K562 (cell line): Measurements from ENCODE around the gene MAL. TPM values are rescaled to one million over a fixed set of nuclear protein-coding genes. Genes with fewer than 3 reads are reported as not detected.

Experiments
- ATAC-seq: fragments of 200-7000 bp; cut with Tn5 transposase; 3 replicates; pipeline ENCODE4 v1.9.1; 2020; ENCODE audit warnings: moderate library complexity
- BruUV-seq: library from RNA; stranded (reverse); fragments of 400-500 nt; replicated peaks from 2 replicates; lab custom pipeline; 2021; lab: Mats Ljungman, UMichigan
- CTCF ChIA-PET: fragments of 300-600 bp; formaldehyde crosslinking; extraction: SDS; loops from one replicate; lab custom pipeline; 2021; ENCODE audit warnings: low intra/inter-chr PET ratio; lab: Yijun Ruan, JAX
- POLR2A ChIA-PET: fragments of 300-600, 350-650 bp; sonication (Branson Sonifier 250); formaldehyde crosslinking; extraction: SDS; loops from one replicate; lab custom pipeline; 2021; ENCODE audit warnings: antibody characterized with exemption, inconsistent platforms; lab: Yijun Ruan, JAX
- DNase-seq, 4 experiments: peaks; one replicate each; pipeline versions ENCODE4 v3.0.0 to v3.0.0-alpha.2; 2011 to 2018; ENCODE audit warnings: low spot score in 3 of 4, mixed read lengths in 3 of 4; ENCODE audit errors: extremely low read depth in 1 of 4
- FAIRE-seq: peaks from 2 replicates; lab custom pipeline; 2011; peaks lifted over from hg19 to GRCh38; lab: Jason Lieb, UNC
- H2AFZ ChIP-seq: 2 replicates; pipeline ENCODE4 v1.6.0; 2011; ENCODE audit warnings: low read depth, low read length, control low read depth, inconsistent platforms
- H3K27ac ChIP-seq: fragments of 200-600 bp; 3 replicates; pipeline ENCODE4 v1.8.0; 2011; ENCODE audit warnings: low read depth, mild to moderate bottlenecking, control low read depth, inconsistent platforms, low read length, moderate library complexity, mixed read lengths; ENCODE audit errors: extremely low read depth
- H3K27me3 ChIP-seq, 2 experiments: fragments of 300-600 bp in 1 of 2; 2 replicates in 1 of 2; 3 replicates in 1 of 2; pipeline versions ENCODE4 v1.6.0 to v1.8.0; 2011; ENCODE audit warnings: inconsistent platforms in 2 of 2, low read length in 2 of 2, mild to moderate bottlenecking in 1 of 2, mixed read lengths in 1 of 2, moderate library complexity in 1 of 2; ENCODE audit not compliant: control insufficient read depth in 2 of 2, insufficient read depth in 2 of 2
- H3K36me3 ChIP-seq: fragments of 300-600 bp; 3 replicates; pipeline ENCODE4 v1.8.0; 2011; ENCODE audit warnings: mild to moderate bottlenecking, low read length, inconsistent platforms; ENCODE audit not compliant: control insufficient read depth, insufficient read depth
- H3K4me1 ChIP-seq, 2 experiments: fragments of 200-600 bp in 1 of 2; replicated peaks in 1 of 2; 2 replicates in 1 of 2; 3 replicates in 1 of 2; pipeline versions ENCODE4 v1.5.1 to v1.8.0; 2011; ENCODE audit warnings: inconsistent platforms in 2 of 2, low read length in 2 of 2, mild to moderate bottlenecking in 1 of 2, mixed read lengths in 1 of 2, moderate library complexity in 1 of 2; ENCODE audit not compliant: control insufficient read depth in 2 of 2, insufficient read depth in 2 of 2
- H3K4me2 ChIP-seq: 2 replicates; pipeline ENCODE4 v1.6.1; 2011; ENCODE audit warnings: low read length, control low read depth, inconsistent platforms, mixed read lengths; ENCODE audit not compliant: insufficient read depth
- H3K4me3 ChIP-seq: fragments of 200-600 bp; sonication (generic), shearing (Covaris generic); 2 replicates; pipeline ENCODE4 v1.5.1; 2016; ENCODE audit warnings: control low read depth, inconsistent platforms
- H3K79me2 ChIP-seq: fragments of 200-600 bp; 3 replicates; pipeline ENCODE4 v1.8.0; 2011; ENCODE audit warnings: low read length, inconsistent platforms; ENCODE audit not compliant: control insufficient read depth, insufficient read depth
- H3K9ac ChIP-seq, 2 experiments: 2 replicates each; pipeline versions ENCODE4 v1.6.0 to v1.6.1; 2011; ENCODE audit warnings: low read depth in 2 of 2, low read length in 2 of 2, control low read depth in 1 of 2, inconsistent platforms in 1 of 2, mild to moderate bottlenecking in 1 of 2, mixed read lengths in 1 of 2; ENCODE audit not compliant: insufficient read depth in 1 of 2
- H3K9me1 ChIP-seq: one replicate; pipeline ENCODE4 v1.6.0; 2011; ENCODE audit warnings: inconsistent platforms, mild to moderate bottlenecking, low read length, moderate library complexity; ENCODE audit not compliant: control insufficient read depth, insufficient read depth
- H3K9me3 ChIP-seq: replicated peaks from 2 replicates; pipeline ENCODE4 v1.5.1; 2011; ENCODE audit warnings: low read depth, low read length, inconsistent platforms; ENCODE audit not compliant: control insufficient read depth, insufficient read depth
- H4K20me1 ChIP-seq: replicated peaks from 2 replicates; pipeline ENCODE4 v1.6.1; 2011; ENCODE audit warnings: low read length, inconsistent platforms, mixed read lengths; ENCODE audit not compliant: control insufficient read depth, insufficient read depth
- ATF2 ChIP-seq: sonication (generic); formaldehyde crosslinking; IDR thresholded peaks from 2 replicates; pipeline ENCODE4 v1.8.1; 2022; ENCODE audit warnings: missing genetic modification reagents
- BHLHE40 ChIP-seq: IDR thresholded peaks from 2 replicates; pipeline ENCODE4 v1.6.1; 2011; ENCODE audit warnings: low read length, improper control_type of control experiment
- CHD4 ChIP-seq: fragments of 200-600 bp; sonication (generic); IDR thresholded peaks from 3 replicates; pipeline ENCODE4 v1.6.1; 2012; ENCODE audit warnings: low read depth, mild to moderate bottlenecking, mixed read lengths, low read length, inconsistent platforms; ENCODE audit not compliant: insufficient read depth, insufficient replicate concordance, poor library complexity, severe bottlenecking
- POLR2A ChIP-seq: fragments of 450-650 bp; conservative IDR thresholded peaks from 2 replicates; pipeline ENCODE4 v1.6.1; 2016
- STAT5A ChIP-seq: IDR thresholded peaks from 2 replicates; pipeline ENCODE4 v1.6.1; 2012; ENCODE audit warnings: low read length, inconsistent platforms, borderline replicate concordance
- XRCC5 ChIP-seq: fragments of 200-400 bp; formaldehyde crosslinking; IDR thresholded peaks from 2 replicates; pipeline ENCODE4 v1.6.1; 2017; ENCODE audit warnings: low read depth, mild to moderate bottlenecking, low read length
- ZBTB11 ChIP-seq, 3 experiments: fragments of 200-800 bp in 1 of 3; fragments of 250-450 bp in 1 of 3; fragments of 450-650 bp in 1 of 3; sonication (Bioruptor Pico) in 1 of 3; sonication (Bioruptor generic) in 1 of 3; formaldehyde crosslinking in 1 of 3; IDR thresholded peaks; 2 replicates each; pipeline versions ENCODE4 v1.6.1 to v1.8.0; 2016 to 2022; ENCODE audit warnings: mild to moderate bottlenecking in 2 of 3, missing genetic modification characterization in 2 of 3, missing compliant biosample characterization in 1 of 3, moderate library complexity in 1 of 3
- ZC3H8 ChIP-seq: fragments of 450-650 bp; IDR thresholded peaks from 2 replicates; pipeline ENCODE4 v1.6.1; 2017
- ZKSCAN1 ChIP-seq: fragments of 150-350 bp; IDR thresholded peaks from 2 replicates; pipeline ENCODE4 v1.6.1; 2016; ENCODE audit warnings: low read depth, low read length
- WGBS: fragments of 100-300 bp; shearing (Covaris generic); methylation state at CpG from one replicate; pipeline ENCODE4 v1.1.6; 2016; ENCODE audit warnings: low coverage, mixed read lengths; ENCODE audit not compliant: insufficient coverage; ENCODE audit errors: missing lambda C conversion rate; 5-methylcytosine and 5-hydroxymethylcytosine counted together
- in situ Hi-C: fragments of 300-500 bp; cut with MboI; formaldehyde crosslinking; loops from 4 replicates; pipeline ENCODE4 v1.15.0; 2018; ENCODE audit warnings: inconsistent platforms, mixed read lengths
- intact Hi-C: fragments of 100-400 bp; cut with micrococcal nuclease; formaldehyde crosslinking; loops from 2 replicates; pipeline ENCODE4 v1.14.2; 2022
- polyA plus RNA-seq, 8 experiments: library from polyadenylated mRNA; depleted of rRNA in 4 of 8; stranded (reverse) in 5 of 8; unstranded in 3 of 8; fragments of >200 nt; fragmentation: Nextera tagmentation in 2 of 8; fragmentation: Illumina TruSeq in 1 of 8; extraction: Ambion mirVana in 2 of 8; extraction: Trizol in 1 of 8; gene quantifications; 2 replicates each; pipeline versions ENCODE4 v1.2.1 to v1.2.3, GENCODE V29; 2011 to 2014; ENCODE audit warnings: inconsistent platforms in 1 of 8, missing spikeins in 1 of 8
- total RNA-seq, 7 experiments: library from RNA; depleted of rRNA in 6 of 7; stranded (reverse); fragments of >200 nt in 6 of 7; fragmentation: Illumina TruSeq in 2 of 7; extraction: Trizol in 2 of 7; gene quantifications; 2 replicates each; pipeline versions ENCODE4 v1.2.1 to v1.2.3, GENCODE V29; 2011 to 2021; ENCODE audit warnings: low replicate concordance in 1 of 7

Gene MAL
- total and polyA plus RNA-seq, 9 of the 15 experiments (the other 6 are each of a cell fraction or from before 2014, with no cell fraction given): not detected

- TF ChIP-seq ZC3H8 (no peak), XRCC5 (no peak), CHD4 (no peak), STAT5A (no peak)
Measured at GRCh38 chr2:94978917-94979316, 46.6 kb upstream of the MAL start (continued).

GRCh38 chr2:94979406-94980375 is 45.8 kb upstream of the MAL start:
- 0 out of 2 replicates have a peak, but pooled peaks cover 3% of the 10 kb centered on the region for H4K20me1 ChIP-seq
- intact Hi-C loops: no loop called here
- TF ChIP-seq ZKSCAN1 (no peak), BHLHE40 (no peak), ZBTB11 (CRISPR knock-in tag; IDR thresholded peaks at IDR 0.05) (no peak), ATF2 (CRISPR knock-in tag) (no peak), POLR2A (no peak)

More at GRCh38 chr2:94979406-94980375, 45.8 kb upstream of the MAL start:
- Histone ChIP-seq H3K27ac (no peak overlapping the region), H3K9me1 (no peaks in the 10 kb centered on the region), H3K9ac (no peak overlapping the region), H2AFZ (no peak overlapping the region), H3K79me2 (no peaks in the 10 kb centered on the region), H3K27me3 (peaks cover 4 to 24% of the 10 kb centered on the region in 2 experiments), H3K9me3 (no peaks in the 10 kb centered on the region), H3K36me3 (no peaks in the 10 kb centered on the region), H3K4me1 (no peaks in the 10 kb centered on the region), H3K4me2 (no peak overlapping the region), H3K4me3 (no peak overlapping the region)
- in situ Hi-C loops: no loop called here
- no TSS peak for BruUV-seq
- 0% methylated on average over 10 of the region's 10 CpGs for WGBS
- POLR2A ChIA-PET: no interaction called here
- CTCF ChIA-PET: no interaction called here
- no peak for DNase-seq
- no peak for ATAC-seq
- no peak for FAIRE-seq
